HepG2 (cell line): Measurements from ENCODE around the gene DNM1L.

Source experiments
- DRAP1 ChIP-seq: IDR thresholded peaks from 2 replicates; pipeline ENCODE4 v1.6.1; 2016; ENCODE audit warnings: missing genetic modification reagents, missing compliant biosample characterization
- KLF6 ChIP-seq: IDR thresholded peaks from 2 replicates; pipeline ENCODE4 v1.8.0; 2016; ENCODE audit warnings: missing biosample characterization, missing genetic modification reagents
- NR2C2 ChIP-seq: sonication (generic); formaldehyde crosslinking; IDR thresholded peaks from 2 replicates; pipeline ENCODE4 v1.4.0; 2020; ENCODE audit warnings: missing genetic modification reagents, mild to moderate bottlenecking, moderate library complexity, borderline replicate concordance
- NR2F6 ChIP-seq, 2 experiments: IDR thresholded peaks; 2 replicates each; pipeline ENCODE4 v1.6.1; 2016; ENCODE audit warnings: antibody characterized with exemption in 1 of 2, mild to moderate bottlenecking in 1 of 2
- SP1 ChIP-seq, 2 experiments: fragments of 450-650 bp in 1 of 2; sonication (generic) in 1 of 2; formaldehyde crosslinking in 1 of 2; IDR thresholded peaks; 2 replicates each; pipeline versions ENCODE4 v1.4.0 to v1.6.1; 2016 to 2020; ENCODE audit warnings: missing genetic modification reagents in 1 of 2
- TF ChIP-seq, protein P1 (sequence below): sonication (generic); formaldehyde crosslinking; IDR thresholded peaks from 2 replicates; pipeline ENCODE4 v1.5.0; 2020; ENCODE audit warnings: mild to moderate bottlenecking, missing genetic modification reagents, moderate library complexity
- TF ChIP-seq, protein P2 (sequence below): sonication (generic); formaldehyde crosslinking; IDR thresholded peaks from 2 replicates; pipeline ENCODE4 v1.4.0; 2020; ENCODE audit warnings: missing genetic modification reagents

- TF ChIP-seq NR2F6 (IDR thresholded peaks at IDR 0.05) (no peak), NR2F6 (CRISPR knock-in tag; IDR thresholded peaks at IDR 0.05) (no peak), NR2C2 (CRISPR knock-in tag) (no peak), SP1 (IDR thresholded peaks at IDR 0.05) (no peak), SP1 (CRISPR knock-in tag; IDR thresholded peaks at IDR 0.05) (no peak), DRAP1 (CRISPR knock-in tag) (no peak), KLF6 (CRISPR knock-in tag) (no peak)
- TF ChIP-seq, protein P1, sequence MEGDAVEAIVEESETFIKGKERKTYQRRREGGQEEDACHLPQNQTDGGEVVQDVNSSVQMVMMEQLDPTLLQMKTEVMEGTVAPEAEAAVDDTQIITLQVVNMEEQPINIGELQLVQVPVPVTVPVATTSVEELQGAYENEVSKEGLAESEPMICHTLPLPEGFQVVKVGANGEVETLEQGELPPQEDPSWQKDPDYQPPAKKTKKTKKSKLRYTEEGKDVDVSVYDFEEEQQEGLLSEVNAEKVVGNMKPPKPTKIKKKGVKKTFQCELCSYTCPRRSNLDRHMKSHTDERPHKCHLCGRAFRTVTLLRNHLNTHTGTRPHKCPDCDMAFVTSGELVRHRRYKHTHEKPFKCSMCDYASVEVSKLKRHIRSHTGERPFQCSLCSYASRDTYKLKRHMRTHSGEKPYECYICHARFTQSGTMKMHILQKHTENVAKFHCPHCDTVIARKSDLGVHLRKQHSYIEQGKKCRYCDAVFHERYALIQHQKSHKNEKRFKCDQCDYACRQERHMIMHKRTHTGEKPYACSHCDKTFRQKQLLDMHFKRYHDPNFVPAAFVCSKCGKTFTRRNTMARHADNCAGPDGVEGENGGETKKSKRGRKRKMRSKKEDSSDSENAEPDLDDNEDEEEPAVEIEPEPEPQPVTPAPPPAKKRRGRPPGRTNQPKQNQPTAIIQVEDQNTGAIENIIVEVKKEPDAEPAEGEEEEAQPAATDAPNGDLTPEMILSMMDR (CRISPR knock-in tag): no peak
- TF ChIP-seq, protein P2, sequence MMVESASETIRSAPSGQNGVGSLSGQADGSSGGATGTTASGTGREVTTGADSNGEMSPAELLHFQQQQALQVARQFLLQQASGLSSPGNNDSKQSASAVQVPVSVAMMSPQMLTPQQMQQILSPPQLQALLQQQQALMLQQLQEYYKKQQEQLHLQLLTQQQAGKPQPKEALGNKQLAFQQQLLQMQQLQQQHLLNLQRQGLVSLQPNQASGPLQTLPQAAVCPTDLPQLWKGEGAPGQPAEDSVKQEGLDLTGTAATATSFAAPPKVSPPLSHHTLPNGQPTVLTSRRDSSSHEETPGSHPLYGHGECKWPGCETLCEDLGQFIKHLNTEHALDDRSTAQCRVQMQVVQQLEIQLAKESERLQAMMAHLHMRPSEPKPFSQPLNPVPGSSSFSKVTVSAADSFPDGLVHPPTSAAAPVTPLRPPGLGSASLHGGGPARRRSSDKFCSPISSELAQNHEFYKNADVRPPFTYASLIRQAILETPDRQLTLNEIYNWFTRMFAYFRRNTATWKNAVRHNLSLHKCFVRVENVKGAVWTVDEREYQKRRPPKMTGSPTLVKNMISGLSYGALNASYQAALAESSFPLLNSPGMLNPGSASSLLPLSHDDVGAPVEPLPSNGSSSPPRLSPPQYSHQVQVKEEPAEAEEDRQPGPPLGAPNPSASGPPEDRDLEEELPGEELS (CRISPR knock-in tag): no peak
Observed at GRCh38 chr12:32641287-32641901, 37.7 kb upstream of the DNM1L start.
